NCI-H748 treated with DMSO at 0.1 percent for 48 hours (cell line): ENCODE results near the gene SKIL.
"Not testable (repeated sequence)": the region's sequence is repeated elsewhere in the genome, so short reads cannot be mapped to it uniquely, and the experiment has no call there.

Experiments
- DNase-seq: peaks from one replicate; lab custom pipeline; 2025; lab: John Stamatoyannopoulos, UW

Gene SKIL

GRCh38 chr3:170357176-170358041, at the start of gene SKIL:
TSS of gene SKIL (plus strand) at chr3:170357715. CDS start at chr3:170360332, 2,617 bp downstream.
- peak; percentile 65 for DNase-seq

- no peak for DNase-seq
Measured at GRCh38 chr3:170309046-170309445, 48.5 kb upstream of the SKIL start.

GRCh38 chr3:170317954-170318353, 39.6 kb upstream of the SKIL start:
- DNase-seq: no peak

- DNase-seq: no peak
Measured at GRCh38 chr3:170320461-170321121, 36.9 kb upstream of the SKIL start.

GRCh38 chr3:170321321-170322034, 36.0 kb upstream of the SKIL start:
- no peak for DNase-seq

- no peak for DNase-seq
Measured at GRCh38 chr3:170322566-170323269, 34.8 kb upstream of the SKIL start.

GRCh38 chr3:170323331-170323730, 34.2 kb upstream of the SKIL start:
- no peak for DNase-seq

- DNase-seq: no peak
Measured at GRCh38 chr3:170324962-170325361, 32.6 kb upstream of the SKIL start.

GRCh38 chr3:170327040-170327808, 30.3 kb upstream of the SKIL start:
- DNase-seq: no peak

- DNase-seq: not testable (repeated sequence)
Measured at GRCh38 chr3:170327868-170328548, 29.5 kb upstream of the SKIL start.

GRCh38 chr3:170330366-170330765, 27.1 kb upstream of the SKIL start:
- DNase-seq: no peak

GRCh38 chr3:170331143-170331542, 26.4 kb upstream of the SKIL start:
- DNase-seq: no peak

GRCh38 chr3:170337420-170337819, 20.1 kb upstream of the SKIL start:
- no peak for DNase-seq

- DNase-seq: no peak
Measured at GRCh38 chr3:170338690-170339340, 18.7 kb upstream of the SKIL start.

- not testable (repeated sequence) for DNase-seq
Measured at GRCh38 chr3:170342273-170342672, 15.2 kb upstream of the SKIL start.

- DNase-seq: not testable (repeated sequence)
Measured at GRCh38 chr3:170343859-170344258, 13.7 kb upstream of the SKIL start.

- no peak for DNase-seq
Measured at GRCh38 chr3:170344971-170345370, 12.5 kb upstream of the SKIL start.

GRCh38 chr3:170346481-170347392, 10.8 kb upstream of the SKIL start:
- no peak for DNase-seq
